Endothelial cell of umbilical vein (primary cell): ENCODE data around the gene GABRA5. TPM values are rescaled to one million over a fixed set of nuclear protein-coding genes. Genes with fewer than 3 reads are reported as not detected.

Experiments used
- BruUV-seq: library from RNA; stranded (reverse); fragments of 400-500 nt; replicated peaks from 2 replicates; lab custom pipeline; 2021; lab: Mats Ljungman, UMichigan
- CTCF ChIA-PET: fragments of 300-600, 350-600 bp; sonication (Branson Sonifier 250); formaldehyde crosslinking; loops from one replicate; lab custom pipeline; 2021; ENCODE audit warnings: antibody characterized with exemption, inconsistent platforms; lab: Charles Lee
- POLR2A ChIA-PET: fragments of 300-600, 350-600 bp; sonication (Branson Sonifier 250); formaldehyde crosslinking; loops from one replicate; lab custom pipeline; 2021; ENCODE audit warnings: antibody characterized with exemption, inconsistent platforms; lab: Charles Lee
- DNase-seq: peaks from one replicate; pipeline ENCODE4 v3.0.0-alpha.2; 2011; ENCODE audit warnings: low read depth, low spot score
- FAIRE-seq: peaks from 2 replicates; lab custom pipeline; 2011; peaks lifted over from hg19 to GRCh38; lab: Jason Lieb, UNC
- H2AFZ ChIP-seq: 2 replicates; pipeline ENCODE4 v1.6.0; 2012; ENCODE audit warnings: low read depth, low read length, control low read depth, inconsistent platforms
- H3K27ac ChIP-seq: 2 replicates; pipeline ENCODE4 v1.5.1; 2011; ENCODE audit warnings: low read depth, mild to moderate bottlenecking, control low read depth, low read length, moderate library complexity; ENCODE audit not compliant: insufficient read depth
- H3K27me3 ChIP-seq, 2 experiments: 2 replicates each; pipeline versions ENCODE4 v1.6.0 to v1.6.1; 2011; ENCODE audit warnings: low read length in 2 of 2, mixed read lengths in 1 of 2; ENCODE audit not compliant: control insufficient read depth in 2 of 2, insufficient read depth in 2 of 2
- H3K36me3 ChIP-seq, 2 experiments: 2 replicates in 1 of 2; 3 replicates in 1 of 2; pipeline ENCODE4 v1.5.1; 2011; ENCODE audit warnings: low read length in 2 of 2, mild to moderate bottlenecking in 1 of 2, moderate library complexity in 1 of 2; ENCODE audit not compliant: control insufficient read depth in 2 of 2, insufficient read depth in 2 of 2; ENCODE audit errors: extremely low read depth in 1 of 2
- H3K4me1 ChIP-seq: 3 replicates; pipeline ENCODE4 v1.5.1; 2011; ENCODE audit warnings: mild to moderate bottlenecking, low read length; ENCODE audit not compliant: control insufficient read depth, insufficient read depth; ENCODE audit errors: extremely low read depth
- H3K4me2 ChIP-seq: 2 replicates; pipeline ENCODE4 v1.6.1; 2011; ENCODE audit warnings: low read length, control low read depth, mixed read lengths; ENCODE audit not compliant: insufficient read depth
- H3K4me3 ChIP-seq, 3 experiments: fragments of 200-600 bp in 1 of 3; sonication (generic), shearing (Covaris generic) in 1 of 3; replicated peaks in 1 of 3; 2 replicates each; pipeline ENCODE4 v1.5.1; 2011 to 2016; ENCODE audit warnings: control low read depth in 3 of 3, low read length in 3 of 3, mild to moderate bottlenecking in 2 of 3, inconsistent platforms in 1 of 3, low read depth in 1 of 3, moderate library complexity in 1 of 3; ENCODE audit not compliant: insufficient read depth in 1 of 3
- H3K79me2 ChIP-seq: 2 replicates; pipeline ENCODE4 v1.6.0; 2012; ENCODE audit warnings: low read length, inconsistent platforms; ENCODE audit not compliant: control insufficient read depth, insufficient read depth
- H3K9ac ChIP-seq: replicated peaks from 2 replicates; pipeline ENCODE3; 2011; ENCODE audit warnings: low read length, control low read depth; ENCODE audit not compliant: insufficient read depth; ENCODE audit errors: extremely low read depth
- H3K9me1 ChIP-seq: replicated peaks from 3 replicates; pipeline ENCODE4 v1.6.0; 2011; ENCODE audit warnings: mild to moderate bottlenecking, low read length; ENCODE audit not compliant: control insufficient read depth, insufficient read depth; ENCODE audit errors: extremely low read depth
- H3K9me3 ChIP-seq: replicated peaks from 2 replicates; pipeline ENCODE4 v1.5.1; 2012; ENCODE audit warnings: low read length, inconsistent platforms; ENCODE audit not compliant: control insufficient read depth, insufficient read depth
- H4K20me1 ChIP-seq: replicated peaks from 2 replicates; pipeline ENCODE3; 2011; ENCODE audit warnings: mild to moderate bottlenecking, low read length; ENCODE audit not compliant: control insufficient read depth, insufficient read depth; ENCODE audit errors: extremely low read depth
- CTCF ChIP-seq, 2 donors: IDR thresholded peaks; 1 replicate in 1 of 2; 2 replicates in 1 of 2; pipeline ENCODE4 v1.5.1; 2011; ENCODE audit warnings: low read length in 2 of 2, mild to moderate bottlenecking in 2 of 2, moderate library complexity in 2 of 2, control low read depth in 1 of 2, inconsistent platforms in 1 of 2, low read depth in 1 of 2; ENCODE audit not compliant: insufficient read depth in 1 of 2; ENCODE audit errors: extremely low read depth in 1 of 2
- EZH2 ChIP-seq: IDR thresholded peaks from 2 replicates; pipeline ENCODE4 v1.6.1; 2012; ENCODE audit warnings: borderline replicate concordance, low read depth, mild to moderate bottlenecking, moderate library complexity, low read length, inconsistent platforms; ENCODE audit not compliant: severe bottlenecking
- FOS ChIP-seq: IDR thresholded peaks from 2 replicates; pipeline ENCODE4 v1.6.1; 2011; ENCODE audit warnings: mild to moderate bottlenecking, low read length, moderate library complexity, borderline replicate concordance; ENCODE audit not compliant: insufficient read depth
- GATA2 ChIP-seq: IDR thresholded peaks from 2 replicates; pipeline ENCODE4 v1.7.0; 2011; ENCODE audit warnings: low read depth, mild to moderate bottlenecking, moderate library complexity, mixed read lengths, low read length; ENCODE audit not compliant: insufficient read length, insufficient read depth
- JUN ChIP-seq: IDR thresholded peaks from 2 replicates; pipeline ENCODE4 v1.6.1; 2011; ENCODE audit warnings: borderline replicate concordance, low read depth; ENCODE audit not compliant: insufficient read length, insufficient read depth
- MAX ChIP-seq: IDR thresholded peaks from 2 replicates; pipeline ENCODE4 v1.6.1; 2011; ENCODE audit not compliant: insufficient read depth, insufficient read length
- MYC ChIP-seq: IDR thresholded peaks from one replicate; pipeline ENCODE4 v1.6.1; 2011; ENCODE audit warnings: mild to moderate bottlenecking, low read depth, low read length
- POLR2A ChIP-seq: IDR thresholded peaks from 2 replicates; pipeline ENCODE4 v1.6.1; 2012; ENCODE audit warnings: low read depth, mild to moderate bottlenecking, control low read depth, low read length
- POLR2AphosphoS5 ChIP-seq: IDR thresholded peaks from 2 replicates; pipeline ENCODE4 v1.6.1; 2012; ENCODE audit warnings: low read depth, mild to moderate bottlenecking, control low read depth, low read length, moderate library complexity; ENCODE audit not compliant: insufficient read depth
- dilution Hi-C: fragments of 300-500 bp; cut with MboI; formaldehyde crosslinking; loops from one replicate; pipeline ENCODE4 v1.15.0; 2019; ENCODE audit warnings: low sequenced_read_pairs; ENCODE audit not compliant: extremely low pct_ligation_motif_present
- intact Hi-C: fragments of 100-400 bp; cut with micrococcal nuclease; formaldehyde crosslinking; loops from one replicate; pipeline ENCODE4 v1.10.0; 2022
- polyA plus RNA-seq, 4 experiments: library from polyadenylated mRNA; depleted of rRNA in 3 of 4; stranded (reverse) in 3 of 4; unstranded in 1 of 4; fragments of >200 nt; gene quantifications; 2 replicates each; pipeline versions ENCODE4 v1.2.1 to v1.2.3, GENCODE V29; 2011 to 2012; ENCODE audit warnings: missing spikeins in 1 of 4
- total RNA-seq: library from RNA; stranded (reverse); gene quantifications from 2 replicates; pipeline ENCODE4 v1.2.3, GENCODE V29; 2021

The GABRA5 gene
- total and polyA plus RNA-seq, 2 donors (not counting 3 experiments of a cell fraction or from before 2014, with no cell fraction given): not detected

DNA sequence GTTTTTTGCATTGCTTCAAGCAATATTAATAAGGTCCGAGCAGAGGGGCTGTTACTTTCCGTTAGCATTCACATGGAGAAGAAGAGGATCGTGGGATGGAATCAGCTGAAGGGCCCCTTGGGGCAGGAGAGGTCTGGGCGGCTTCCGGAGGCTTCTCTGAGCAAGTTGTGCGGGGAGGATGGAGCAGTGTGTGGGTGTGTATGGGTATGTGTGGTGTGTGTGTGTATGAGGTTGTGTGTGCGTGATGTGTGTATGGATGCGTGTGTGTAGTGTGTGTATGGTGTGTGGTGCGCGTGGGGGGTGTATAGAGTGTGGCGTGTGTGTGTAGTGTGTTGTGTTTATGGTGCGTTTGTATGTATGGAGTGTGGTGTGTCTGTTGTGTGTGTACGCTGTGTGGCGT lies 25.8 kb downstream of the GABRA5 start:
- ChIA-PET CTCF (no interaction called here), POLR2A (no interaction called here)
- intact Hi-C loops: loop anchor here (5.0 kb wide), 1 partner anchor 465 kb away; no protein-coding TSS in a partner anchor

More for the DNA sequence above, 25.8 kb downstream of the GABRA5 start:
- TF ChIP-seq EZH2 (no peak), GATA2 (no peak), FOS (no peak), JUN (no peak), CTCF (IDR thresholded peaks at IDR 0.05; ENCODE audit: extremely low read depth in 1 of 2, insufficient read depth in 1 of 2, low read depth in 1 of 2, low read length in 2 of 2) (no peak), POLR2A (no peak), POLR2AphosphoS5 (no peak), MYC (no peak), MAX (no peak)
- Histone ChIP-seq H3K79me2 (no peaks in the 10 kb centered on the region), H3K9me3 (no peaks in the 10 kb centered on the region), H3K36me3 (no peaks in the 10 kb centered on the region), H2AFZ (no peak overlapping the region), H3K27ac (no peak overlapping the region), H3K27me3 (no peaks in the 10 kb centered on the region), H3K4me3 (no peak overlapping the region), H3K9ac (no peak overlapping the region), H3K9me1 (no peaks in the 10 kb centered on the region), H3K4me2 (no peak overlapping the region), H4K20me1 (no peaks in the 10 kb centered on the region), H3K4me1 (no peaks in the 10 kb centered on the region)
- no peak for DNase-seq
- FAIRE-seq: no peak
- no TSS peak for BruUV-seq
- dilution Hi-C loops: no loop called here
